ENCODE measurements around the gene RAB15.

DNA sequence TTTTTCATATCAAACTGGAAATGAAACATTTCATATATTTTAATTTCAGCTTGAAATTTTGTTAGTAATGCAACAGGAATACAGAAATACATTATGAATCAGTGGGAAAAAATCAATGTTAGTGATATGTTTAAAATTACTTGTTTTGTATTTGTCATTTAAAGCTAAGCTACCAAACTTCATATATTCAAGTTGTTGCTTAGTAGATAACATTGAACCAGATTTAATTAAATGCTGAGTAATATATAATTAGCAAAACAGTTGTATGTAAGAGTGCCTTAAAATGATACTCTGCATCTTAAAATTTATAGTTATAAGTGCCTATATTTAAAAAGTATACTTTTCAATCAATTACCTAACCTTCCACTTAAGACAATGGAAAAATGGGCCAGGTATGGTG is 52.9 kb downstream of the RAB15 start:
- TF ChIP-seq, protein P1, sequence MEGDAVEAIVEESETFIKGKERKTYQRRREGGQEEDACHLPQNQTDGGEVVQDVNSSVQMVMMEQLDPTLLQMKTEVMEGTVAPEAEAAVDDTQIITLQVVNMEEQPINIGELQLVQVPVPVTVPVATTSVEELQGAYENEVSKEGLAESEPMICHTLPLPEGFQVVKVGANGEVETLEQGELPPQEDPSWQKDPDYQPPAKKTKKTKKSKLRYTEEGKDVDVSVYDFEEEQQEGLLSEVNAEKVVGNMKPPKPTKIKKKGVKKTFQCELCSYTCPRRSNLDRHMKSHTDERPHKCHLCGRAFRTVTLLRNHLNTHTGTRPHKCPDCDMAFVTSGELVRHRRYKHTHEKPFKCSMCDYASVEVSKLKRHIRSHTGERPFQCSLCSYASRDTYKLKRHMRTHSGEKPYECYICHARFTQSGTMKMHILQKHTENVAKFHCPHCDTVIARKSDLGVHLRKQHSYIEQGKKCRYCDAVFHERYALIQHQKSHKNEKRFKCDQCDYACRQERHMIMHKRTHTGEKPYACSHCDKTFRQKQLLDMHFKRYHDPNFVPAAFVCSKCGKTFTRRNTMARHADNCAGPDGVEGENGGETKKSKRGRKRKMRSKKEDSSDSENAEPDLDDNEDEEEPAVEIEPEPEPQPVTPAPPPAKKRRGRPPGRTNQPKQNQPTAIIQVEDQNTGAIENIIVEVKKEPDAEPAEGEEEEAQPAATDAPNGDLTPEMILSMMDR (IDR thresholded peaks at IDR 0.05), result no peak
- TF ChIP-seq POLR2A (IDR thresholded peaks at IDR 0.05), result no peak

All from transverse colon (tissue), 3 donors.